HEK293T (cell line): ENCODE measurements around the gene NRXN2.

Experiments used
- HDGF ChIP-seq: fragments of 450-650 bp; IDR thresholded peaks from 2 replicates; pipeline ENCODE4 v1.6.1; 2017; ENCODE audit warnings: antibody characterized with exemption, borderline replicate concordance
- NFRKB ChIP-seq: fragments of 450-650 bp; IDR thresholded peaks from 2 replicates; pipeline ENCODE4 v1.6.1; 2016; ENCODE audit warnings: mild to moderate bottlenecking, moderate library complexity
- PKNOX1 ChIP-seq: fragments of 450-650 bp; IDR thresholded peaks from 2 replicates; pipeline ENCODE4 v1.6.1; 2016

DNA sequence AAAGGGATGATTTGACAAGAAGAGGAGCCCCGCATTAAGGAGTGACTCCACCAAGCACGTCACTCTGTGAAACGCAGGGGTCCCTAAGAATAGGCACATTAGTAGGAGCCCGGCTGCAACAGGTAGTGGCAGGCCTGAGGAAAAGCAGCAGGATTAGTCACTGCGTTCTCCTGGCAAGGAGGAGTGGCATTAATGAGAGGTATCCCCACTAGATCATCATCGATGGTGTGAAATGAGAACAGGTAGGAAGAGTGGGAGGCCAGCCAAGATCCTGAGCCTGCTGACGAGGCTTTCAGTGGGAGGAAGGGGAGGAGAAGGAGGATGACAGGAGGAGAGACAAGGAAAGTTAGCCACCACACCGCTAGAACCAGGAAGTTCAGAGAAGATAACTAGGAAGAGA lies 38.6 kb downstream of the NRXN2 start:
- TF ChIP-seq HDGF (no peak), PKNOX1 (no peak), NFRKB (no peak)
